Neural cell (in vitro differentiated cells): Measurements from ENCODE around the gene C17orf50.

Experiments
- CTCF ChIP-seq: fragments of 450-650 bp; IDR thresholded peaks from 2 replicates; pipeline ENCODE4 v1.5.1; 2014; ENCODE audit warnings: antibody characterized with exemption, mild to moderate bottlenecking, moderate library complexity; ENCODE audit not compliant: poor library complexity, severe bottlenecking
- RAD21 ChIP-seq: fragments of 450-650 bp; conservative IDR thresholded peaks from 2 replicates; pipeline ENCODE4 v1.6.1; 2014; ENCODE audit warnings: antibody characterized with exemption, mild to moderate bottlenecking, moderate library complexity

- TF ChIP-seq CTCF (no peak), RAD21 (no peak)
These were observed 14.4 kb downstream of the C17orf50 start for GRCh38 chr17:35775039-35775438.
